H9 (cell line): Measurements from ENCODE around the gene TAF5L. TPM values are rescaled to one million over a fixed set of nuclear protein-coding genes. Genes with fewer than 3 reads are reported as not detected.

Experiments used
- DNase-seq: peaks from one replicate; pipeline ENCODE4 v3.0.0-alpha.2; 2017
- H2AFZ ChIP-seq: one replicate; pipeline ENCODE4 v1.6.1; 2013; ENCODE audit warnings: mild to moderate bottlenecking, low read length, control low read depth, moderate library complexity
- H2AK5ac ChIP-seq: 2 replicates; pipeline ENCODE4 v1.6.1; 2013; ENCODE audit warnings: low read length, control low read depth, mixed read lengths; ENCODE audit not compliant: insufficient read length
- H2BK120ac ChIP-seq: one replicate; pipeline ENCODE4 v1.6.1; 2013; ENCODE audit warnings: low read depth, mild to moderate bottlenecking, low read length, control low read depth, inconsistent platforms; ENCODE audit not compliant: poor library complexity, severe bottlenecking
- H2BK12ac ChIP-seq: 2 replicates; pipeline ENCODE4 v1.6.1; 2013; ENCODE audit warnings: low read length, control low read depth, mixed read lengths, low read depth; ENCODE audit not compliant: insufficient read length
- H2BK15ac ChIP-seq: 2 replicates; pipeline ENCODE4 v1.6.1; 2013; ENCODE audit warnings: low read depth, low read length, control low read depth
- H2BK20ac ChIP-seq: one replicate; pipeline ENCODE4 v1.6.1; 2013; ENCODE audit warnings: low read depth, mild to moderate bottlenecking, low read length, control low read depth, inconsistent platforms; ENCODE audit not compliant: poor library complexity, severe bottlenecking
- H2BK5ac ChIP-seq: 2 replicates; pipeline ENCODE4 v1.6.1; 2013; ENCODE audit warnings: low read length, control low read depth, mixed read lengths; ENCODE audit not compliant: insufficient read length
- H3K14ac ChIP-seq: 2 replicates; pipeline ENCODE4 v1.6.1; 2013; ENCODE audit warnings: low read length, control low read depth; ENCODE audit not compliant: insufficient read depth
- H3K18ac ChIP-seq: 2 replicates; pipeline ENCODE4 v1.6.1; 2013; ENCODE audit warnings: low read depth, mild to moderate bottlenecking, mixed read lengths, low read length, control low read depth; ENCODE audit not compliant: insufficient read length
- H3K23ac ChIP-seq: 2 replicates; pipeline ENCODE4 v1.6.1; 2013; ENCODE audit warnings: low read length, control low read depth, mixed read lengths, low read depth; ENCODE audit not compliant: insufficient read length
- H3K23me2 ChIP-seq: 2 replicates; pipeline ENCODE4 v1.6.1; 2013; ENCODE audit warnings: low read depth, mild to moderate bottlenecking, mixed read lengths, low read length, control low read depth; ENCODE audit not compliant: insufficient read length, poor library complexity, severe bottlenecking
- H3K27ac ChIP-seq: 2 replicates; pipeline ENCODE4 v1.5.1; 2013; ENCODE audit warnings: low read length, control low read depth, mixed read lengths, low read depth; ENCODE audit not compliant: insufficient read length
- H3K27me3 ChIP-seq: 2 replicates; pipeline ENCODE4 v1.6.1; 2013; ENCODE audit warnings: low read length, control low read depth, inconsistent platforms; ENCODE audit not compliant: insufficient read depth
- H3K4ac ChIP-seq: 2 replicates; pipeline ENCODE4 v1.6.1; 2013; ENCODE audit warnings: low read depth, mild to moderate bottlenecking, control low read depth, inconsistent platforms, low read length, moderate library complexity
- H3K4me1 ChIP-seq: 2 replicates; pipeline ENCODE4 v1.6.1; 2013; ENCODE audit warnings: low read length, control low read depth, inconsistent platforms; ENCODE audit not compliant: insufficient read depth
- H3K4me2 ChIP-seq: 2 replicates; pipeline ENCODE4 v1.6.1; 2013; ENCODE audit warnings: low read length, control low read depth, mixed read lengths; ENCODE audit not compliant: insufficient read length, insufficient read depth
- H3K56ac ChIP-seq: 2 replicates; pipeline ENCODE4 v1.6.1; 2013; ENCODE audit warnings: low read depth, mild to moderate bottlenecking, mixed read lengths, low read length, control low read depth; ENCODE audit not compliant: insufficient read length
- H3K79me1 ChIP-seq: 2 replicates; pipeline ENCODE4 v1.6.1; 2013; ENCODE audit warnings: low read depth, mild to moderate bottlenecking, moderate library complexity, low read length, control low read depth, inconsistent platforms; ENCODE audit not compliant: insufficient read depth, poor library complexity, severe bottlenecking
- H3K79me2 ChIP-seq: 2 replicates; pipeline ENCODE4 v1.6.1; 2013; ENCODE audit warnings: low read length, control low read depth, inconsistent platforms; ENCODE audit not compliant: insufficient read depth
- H3K9ac ChIP-seq: 2 replicates; pipeline ENCODE4 v1.6.1; 2013; ENCODE audit warnings: low read length, control low read depth, mixed read lengths; ENCODE audit not compliant: insufficient read length; ENCODE audit errors: extremely low read depth
- H3K9me3 ChIP-seq: one replicate; pipeline ENCODE4 v1.6.1; 2013; ENCODE audit warnings: low read depth, low read length, inconsistent platforms; ENCODE audit not compliant: control insufficient read depth
- H3T11ph ChIP-seq: one replicate; pipeline ENCODE4 v1.6.1; 2013; ENCODE audit warnings: mild to moderate bottlenecking, low read length, control low read depth, inconsistent platforms
- H4K20me1 ChIP-seq: one replicate; pipeline ENCODE4 v1.6.1; 2013; ENCODE audit not compliant: control insufficient read depth, insufficient read length, insufficient read depth
- H4K5ac ChIP-seq: 2 replicates; pipeline ENCODE4 v1.6.1; 2013; ENCODE audit warnings: low read depth, mild to moderate bottlenecking, mixed read lengths, low read length, control low read depth; ENCODE audit not compliant: insufficient read length
- H4K8ac ChIP-seq: replicated peaks from 2 replicates; pipeline ENCODE4 v1.6.1; 2013; ENCODE audit warnings: low read length, control low read depth, mixed read lengths, low read depth; ENCODE audit not compliant: insufficient read length
- H4K91ac ChIP-seq: 2 replicates; pipeline ENCODE4 v1.6.1; 2013; ENCODE audit warnings: low read depth, mild to moderate bottlenecking, moderate library complexity, mixed read lengths, low read length, control low read depth; ENCODE audit not compliant: insufficient read length
- H3K27ac Mint-ChIP-seq, 3 experiments: 2 replicates in 2 of 3; 3 replicates in 1 of 3; pipeline ENCODE4 v1.8.0; 2020 to 2021; ENCODE audit warnings: mixed read lengths in 3 of 3, mild to moderate bottlenecking in 1 of 3, moderate library complexity in 1 of 3
- H3K27me3 Mint-ChIP-seq: 2 replicates; pipeline ENCODE4 v1.8.0; 2021; ENCODE audit warnings: low read depth, mild to moderate bottlenecking, moderate library complexity, mixed read lengths
- H3K36me3 Mint-ChIP-seq, 3 experiments: 2 replicates in 2 of 3; 3 replicates in 1 of 3; pipeline ENCODE4 v1.8.0; 2020 to 2021; ENCODE audit warnings: low read depth in 3 of 3, mixed read lengths in 3 of 3; ENCODE audit not compliant: insufficient read depth in 1 of 3
- H3K4me1 Mint-ChIP-seq, 2 experiments: 2 replicates each; pipeline ENCODE4 v1.8.0; 2020; ENCODE audit warnings: mixed read lengths in 2 of 2
- H3K4me3 Mint-ChIP-seq, 2 experiments: 2 replicates in 1 of 2; 3 replicates in 1 of 2; pipeline ENCODE4 v1.8.0; 2020 to 2021; ENCODE audit warnings: mild to moderate bottlenecking in 2 of 2, mixed read lengths in 2 of 2, moderate library complexity in 1 of 2
- H3K9me3 Mint-ChIP-seq, 2 experiments: 2 replicates in 1 of 2; 3 replicates in 1 of 2; pipeline ENCODE4 v1.8.0; 2020; ENCODE audit warnings: mild to moderate bottlenecking in 2 of 2, mixed read lengths in 2 of 2, moderate library complexity in 1 of 2
- WGBS: extraction: QIAGEN DNeasy Blood & Tissue Kit; methylation state at CpG from one replicate; pipeline ENCODE4 v1.1.7; 2013; ENCODE audit warnings: missing lambda C conversion rate, low lambda C conversion rate, mixed read lengths; ENCODE audit not compliant: insufficient read length; ENCODE audit errors: extremely low coverage; 5-methylcytosine and 5-hydroxymethylcytosine counted together
- total RNA-seq: library from RNA; stranded (reverse); gene quantifications from 2 replicates; pipeline ENCODE4 v1.2.1, GENCODE V29; 2021
- TF ChIP-seq, protein P1 (sequence below): fragments of 200-600 bp; sonication (generic); conservative IDR thresholded peaks from 3 replicates; pipeline ENCODE4 v1.8.0; 2021; ENCODE audit warnings: antibody characterized with exemption, mild to moderate bottlenecking

TAF5L gene
- total RNA-seq, 1 experiment from 2014 or later: 30.3 TPM

DNA sequence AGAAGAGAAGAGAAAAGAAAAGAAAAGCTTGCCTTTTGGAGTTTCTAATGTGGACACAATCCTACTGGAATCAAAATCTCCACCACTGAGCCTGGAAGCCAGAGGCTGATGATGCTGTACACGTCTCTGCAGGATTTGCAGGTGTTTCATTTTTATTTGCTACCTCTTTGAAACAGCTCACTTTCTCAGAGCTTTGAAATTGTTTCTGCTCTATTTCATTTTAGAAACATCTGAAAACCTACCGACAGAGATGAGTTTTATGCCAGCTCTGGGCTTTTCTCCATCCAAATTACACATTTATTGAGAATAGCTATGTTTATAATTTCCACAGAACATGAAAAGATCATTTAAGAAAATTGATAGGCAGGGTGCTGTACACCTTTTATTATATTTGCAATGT lies 46.3 kb upstream of the TAF5L start:
- H3K27ac ChIP-seq: no peak overlapping the region
- H3K4me1 ChIP-seq: no peaks in the 10 kb centered on the region
- no peaks in the 10 kb centered on the region for H3K9me3 ChIP-seq
- no peak overlapping the region for H3K56ac ChIP-seq
- no peak overlapping the region for H3K18ac ChIP-seq
- no peak overlapping the region for H3K9ac ChIP-seq
- H3K4me1 Mint-ChIP-seq: peaks cover 4 to 7% of the 10 kb centered on the region in 2 experiments; a peak in 3 of 4 replicates
- WGBS: no CpG with 5 or more reads among the region's 2 CpGs
- no peak overlapping the region for H2BK20ac ChIP-seq
- no peak overlapping the region for H3K14ac ChIP-seq
- no peak overlapping the region for H3T11ph ChIP-seq
- no peaks in the 10 kb centered on the region; a peak in 2 of 7 replicates for H3K36me3 Mint-ChIP-seq
- H3K79me2 ChIP-seq: no peaks in the 10 kb centered on the region
- H2BK12ac ChIP-seq: no peak overlapping the region
- no peaks in the 10 kb centered on the region for H4K20me1 ChIP-seq
- no peak overlapping the region for H3K4ac ChIP-seq
- no peak overlapping the region for H3K4me2 ChIP-seq
- no peak overlapping the region for H2AK5ac ChIP-seq
- no peaks in the 10 kb centered on the region for H3K27me3 Mint-ChIP-seq
- H2AFZ ChIP-seq: no peak overlapping the region
- H3K4me3 Mint-ChIP-seq: no peak overlapping the region
- H2BK5ac ChIP-seq: no peak overlapping the region
- no peak for DNase-seq
- no peaks in the 10 kb centered on the region for H3K23me2 ChIP-seq
- no peak overlapping the region for H2BK15ac ChIP-seq
- no peaks in the 10 kb centered on the region; a peak in 1 of 5 replicates for H3K9me3 Mint-ChIP-seq
- no peaks in the 10 kb centered on the region for H3K27me3 ChIP-seq
- H4K91ac ChIP-seq: no peak overlapping the region
- H3K23ac ChIP-seq: no peak overlapping the region
- TF ChIP-seq, protein P1, sequence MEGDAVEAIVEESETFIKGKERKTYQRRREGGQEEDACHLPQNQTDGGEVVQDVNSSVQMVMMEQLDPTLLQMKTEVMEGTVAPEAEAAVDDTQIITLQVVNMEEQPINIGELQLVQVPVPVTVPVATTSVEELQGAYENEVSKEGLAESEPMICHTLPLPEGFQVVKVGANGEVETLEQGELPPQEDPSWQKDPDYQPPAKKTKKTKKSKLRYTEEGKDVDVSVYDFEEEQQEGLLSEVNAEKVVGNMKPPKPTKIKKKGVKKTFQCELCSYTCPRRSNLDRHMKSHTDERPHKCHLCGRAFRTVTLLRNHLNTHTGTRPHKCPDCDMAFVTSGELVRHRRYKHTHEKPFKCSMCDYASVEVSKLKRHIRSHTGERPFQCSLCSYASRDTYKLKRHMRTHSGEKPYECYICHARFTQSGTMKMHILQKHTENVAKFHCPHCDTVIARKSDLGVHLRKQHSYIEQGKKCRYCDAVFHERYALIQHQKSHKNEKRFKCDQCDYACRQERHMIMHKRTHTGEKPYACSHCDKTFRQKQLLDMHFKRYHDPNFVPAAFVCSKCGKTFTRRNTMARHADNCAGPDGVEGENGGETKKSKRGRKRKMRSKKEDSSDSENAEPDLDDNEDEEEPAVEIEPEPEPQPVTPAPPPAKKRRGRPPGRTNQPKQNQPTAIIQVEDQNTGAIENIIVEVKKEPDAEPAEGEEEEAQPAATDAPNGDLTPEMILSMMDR: no peak
- H4K5ac ChIP-seq: no peak overlapping the region
- H3K79me1 ChIP-seq: no peaks in the 10 kb centered on the region
- H4K8ac ChIP-seq: no peak overlapping the region
- no peak overlapping the region for H3K27ac Mint-ChIP-seq
- no peak overlapping the region for H2BK120ac ChIP-seq
